Peyer's patch (tissue), 4 donors: Measurements from ENCODE around the gene DHRS2. TPM values are rescaled to one million over a fixed set of nuclear protein-coding genes. Genes with fewer than 3 reads are reported as not detected.
"Not testable (repeated sequence)": the region's sequence is repeated elsewhere in the genome, so short reads cannot be mapped to it uniquely, and the experiment has no call there.

Experiments used
- DNase-seq, 3 donors: peaks; one replicate each; pipeline ENCODE4 v3.0.0-alpha.2; 2017 to 2019
- H3K27ac ChIP-seq, 4 donors: fragments of 200-600 bp; sonication (generic); one replicate each; pipeline ENCODE4 v1.5.1; 2016 to 2019
- H3K27me3 ChIP-seq, 2 donors: fragments of 200-600 bp; sonication (generic); one replicate each; pipeline ENCODE4 v1.5.1; 2019
- H3K36me3 ChIP-seq, 3 donors: fragments of 200-600 bp; sonication (generic); one replicate each; pipeline ENCODE4 v1.5.1; 2016 to 2019
- H3K4me1 ChIP-seq, 4 donors: fragments of 200-600 bp; sonication (generic); one replicate each; pipeline ENCODE4 v1.5.1; 2016 to 2019
- H3K4me3 ChIP-seq, 4 donors: fragments of 200-600 bp; sonication (generic); 1 replicate in 3 of 4; 2 replicates in 1 of 4; pipeline ENCODE4 v1.5.1; 2016 to 2019; ENCODE audit warnings: mild to moderate bottlenecking in 1 of 4
- H3K9me3 ChIP-seq, 4 donors: fragments of 200-600 bp; sonication (generic); one replicate each; pipeline ENCODE4 v1.5.1; 2016 to 2019; ENCODE audit warnings: mild to moderate bottlenecking in 1 of 4
- CTCF ChIP-seq, 6 experiments: fragments of 450-650 bp in 4 of 6; fragments of 200-600 bp in 2 of 6; sonication (generic) in 1 of 6; IDR thresholded peaks; one replicate each; pipeline ENCODE4 v1.5.1; 2017 to 2019; ENCODE audit warnings: antibody characterized with exemption in 6 of 6, mild to moderate bottlenecking in 3 of 6, moderate library complexity in 1 of 6
- POLR2A ChIP-seq, 2 donors: fragments of 450-650 bp; IDR thresholded peaks; one replicate each; pipeline ENCODE4 v1.5.1; 2017; ENCODE audit warnings: antibody characterized with exemption in 2 of 2, mild to moderate bottlenecking in 2 of 2, moderate library complexity in 2 of 2
- total RNA-seq, 4 donors: library from RNA; depleted of rRNA; stranded (reverse); fragments of >200 nt; gene quantifications; one replicate each; pipeline ENCODE4 v1.1.0, GENCODE V29; 2016

The DHRS2 gene
- total RNA-seq, 4 donors from 2014 or later, result not detected

- Histone ChIP-seq H3K9me3 (peaks cover 0 to 6% (median 0%) of the 10 kb centered on the region in 4 donors), H3K4me3 (peak overlapping the region in 2 of 4 donors; percentile 11 to 34), H3K36me3 (no peaks in the 10 kb centered on the region), H3K27ac (no peak overlapping the region), H3K4me1 (no peaks in the 10 kb centered on the region), H3K27me3 (no peaks in the 10 kb centered on the region)
- TF ChIP-seq POLR2A (IDR thresholded peaks at IDR 0.05) (no peak), CTCF (IDR thresholded peaks at IDR 0.05) (peak; percentile 44 to 88 (median 84))
- peak in 2 of 3 donors; percentile 81 for DNase-seq
Observed at GRCh38 chr14:23631702-23632460, 4.3 kb upstream of the DHRS2 start.

GRCh38 chr14:23632461-23633159, 3.6 kb upstream of the DHRS2 start:
- Histone ChIP-seq H3K4me3 (no peak overlapping the region), H3K4me1 (no peaks in the 10 kb centered on the region), H3K27me3 (no peaks in the 10 kb centered on the region), H3K36me3 (no peaks in the 10 kb centered on the region), H3K27ac (no peak overlapping the region), H3K9me3 (peaks cover 0 to 6% (median 0%) of the 10 kb centered on the region in 4 donors)
- no peak for TF ChIP-seq POLR2A (IDR thresholded peaks at IDR 0.05)
- no peak for TF ChIP-seq CTCF (IDR thresholded peaks at IDR 0.05)
- DNase-seq, result no peak

GRCh38 chr14:23633160-23633701, 2.9 kb upstream of the DHRS2 start:
- Histone ChIP-seq H3K27me3 (no peaks in the 10 kb centered on the region), H3K27ac (no peak overlapping the region), H3K9me3 (peaks cover 0 to 6% (median 0%) of the 10 kb centered on the region in 4 donors), H3K36me3 (no peaks in the 10 kb centered on the region), H3K4me3 (no peak overlapping the region), H3K4me1 (no peaks in the 10 kb centered on the region)
- no peak for DNase-seq
- TF ChIP-seq POLR2A (IDR thresholded peaks at IDR 0.05) (no peak), CTCF (IDR thresholded peaks at IDR 0.05) (no peak)

GRCh38 chr14:23634698-23635412, 1.3 kb upstream of the DHRS2 start:
- DNase-seq, H3K4me1 ChIP-seq, H3K27me3 ChIP-seq, H3K27ac ChIP-seq, H3K36me3 ChIP-seq, H3K4me3 ChIP-seq, H3K9me3 ChIP-seq: not testable (repeated sequence)

- not testable (repeated sequence) for DNase-seq, H3K27me3 ChIP-seq, H3K27ac ChIP-seq, H3K36me3 ChIP-seq, H3K9me3 ChIP-seq, H3K4me3 ChIP-seq, H3K4me1 ChIP-seq
Observed at GRCh38 chr14:23637312-23637654, 1.1 kb downstream of the DHRS2 start.

GRCh38 chr14:23637655-23638413, 1.7 kb downstream of the DHRS2 start:
- not testable (repeated sequence) for DNase-seq, H3K27me3 ChIP-seq, H3K27ac ChIP-seq, H3K36me3 ChIP-seq, H3K4me3 ChIP-seq, H3K4me1 ChIP-seq, H3K9me3 ChIP-seq
